ENCODE measurements around the gene TFCP2L1. TPM values are rescaled to one million over a fixed set of nuclear protein-coding genes. Genes with fewer than 3 reads are reported as not detected.

Gene TFCP2L1
- total RNA-seq, 1 experiment from 2014 or later = 1.8 TPM

DNA sequence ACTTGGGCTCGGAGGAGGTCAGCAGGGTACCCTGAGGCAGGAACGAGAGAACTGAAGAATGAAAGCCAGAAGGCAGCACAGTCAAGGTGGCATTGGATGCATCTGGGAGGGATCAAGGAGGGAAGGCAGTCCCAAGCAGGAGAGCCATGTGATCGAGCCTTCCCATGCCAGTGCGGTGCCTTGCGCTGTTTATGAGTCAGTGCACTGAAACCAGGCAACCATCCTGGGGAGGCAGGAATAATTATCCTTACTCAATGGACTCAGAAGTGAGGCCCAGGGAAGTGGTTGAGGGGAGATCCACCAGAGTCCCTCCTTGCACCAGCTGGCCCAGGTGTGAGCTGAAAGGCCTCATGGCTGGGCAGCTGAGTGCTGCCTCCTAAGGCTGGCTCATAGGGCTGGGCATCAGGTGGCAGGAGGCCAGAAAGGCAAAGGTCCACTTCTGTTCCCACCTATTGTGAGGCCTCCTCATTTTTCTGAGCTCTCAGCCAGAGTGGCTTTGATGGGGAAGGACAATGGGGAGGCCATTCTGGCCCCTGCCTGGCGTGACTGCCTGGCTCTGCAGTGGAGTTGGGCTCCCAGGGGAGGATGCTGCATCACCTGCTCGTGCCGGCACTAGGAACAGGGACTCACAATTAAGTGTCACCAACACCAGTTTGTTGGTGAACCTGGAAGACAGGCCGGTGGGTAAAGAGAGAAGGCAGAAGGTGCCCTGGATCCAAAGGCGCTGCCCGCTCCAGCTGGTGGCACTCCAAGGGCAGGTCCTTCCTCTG is 82.3 kb downstream of the TFCP2L1 start:
- no peak for DNase-seq
- H3K9me3 Mint-ChIP-seq = no peaks in the 10 kb centered on the region
- no peaks in the 10 kb centered on the region for H3K4me1 ChIP-seq (ENCODE audit: insufficient read depth, low read length)
- H3K79me1 ChIP-seq (ENCODE audit: insufficient read depth, low read depth, low read length, poor library complexity, severe bottlenecking) = no peaks in the 10 kb centered on the region
- no peaks in the 10 kb centered on the region for H3K27me3 ChIP-seq (ENCODE audit: insufficient read depth, low read length)
- no CpG with 5 or more reads among the region's 11 CpGs for WGBS (ENCODE audit: extremely low coverage, insufficient read length, low lambda C conversion rate)
- H3K18ac ChIP-seq (ENCODE audit: insufficient read length, low read depth, low read length) = no peak overlapping the region
- H3K4me2 ChIP-seq (ENCODE audit: insufficient read depth, insufficient read length, low read length) = no peak overlapping the region
- no peaks in the 10 kb centered on the region; a peak in 1 of 4 replicates for H3K4me1 Mint-ChIP-seq
- H2BK5ac ChIP-seq (ENCODE audit: insufficient read length, low read length) = no peak overlapping the region
- H3K79me2 ChIP-seq (ENCODE audit: insufficient read depth, low read length) = no peaks in the 10 kb centered on the region
- H3K56ac ChIP-seq (ENCODE audit: insufficient read length, low read depth, low read length) = no peak overlapping the region
- no peak overlapping the region for H3K23ac ChIP-seq (ENCODE audit: insufficient read length, low read depth, low read length)
- H2BK12ac ChIP-seq (ENCODE audit: insufficient read length, low read depth, low read length) = no peak overlapping the region
- no peak overlapping the region for H4K8ac ChIP-seq (replicated peaks; ENCODE audit: insufficient read length, low read depth, low read length)
- H3K27ac ChIP-seq (ENCODE audit: insufficient read length, low read depth, low read length) = no peak overlapping the region
- no peak overlapping the region for H2AFZ ChIP-seq (ENCODE audit: low read length)
- no peak overlapping the region for H4K91ac ChIP-seq (ENCODE audit: insufficient read length, low read depth, low read length)
- H2BK20ac ChIP-seq (ENCODE audit: low read depth, low read length, poor library complexity, severe bottlenecking) = no peak overlapping the region
- no peak overlapping the region for H3K4me3 Mint-ChIP-seq
- no peak overlapping the region for H3K4ac ChIP-seq (ENCODE audit: low read depth, low read length)
- H2BK15ac ChIP-seq (ENCODE audit: low read depth, low read length) = no peak overlapping the region
- H3K9me3 ChIP-seq (ENCODE audit: control insufficient read depth, low read depth, low read length) = no peaks in the 10 kb centered on the region
- H3K23me2 ChIP-seq (ENCODE audit: insufficient read length, low read depth, low read length, poor library complexity, severe bottlenecking) = no peaks in the 10 kb centered on the region
- no peak overlapping the region for H3T11ph ChIP-seq (ENCODE audit: low read length)
- no peak overlapping the region for H2AK5ac ChIP-seq (ENCODE audit: insufficient read length, low read length)
- no peak overlapping the region for H3K27ac Mint-ChIP-seq
- H4K5ac ChIP-seq (ENCODE audit: insufficient read length, low read depth, low read length) = no peak overlapping the region
- no peak overlapping the region for H3K14ac ChIP-seq (ENCODE audit: insufficient read depth, low read length)
- TF ChIP-seq, protein P1, sequence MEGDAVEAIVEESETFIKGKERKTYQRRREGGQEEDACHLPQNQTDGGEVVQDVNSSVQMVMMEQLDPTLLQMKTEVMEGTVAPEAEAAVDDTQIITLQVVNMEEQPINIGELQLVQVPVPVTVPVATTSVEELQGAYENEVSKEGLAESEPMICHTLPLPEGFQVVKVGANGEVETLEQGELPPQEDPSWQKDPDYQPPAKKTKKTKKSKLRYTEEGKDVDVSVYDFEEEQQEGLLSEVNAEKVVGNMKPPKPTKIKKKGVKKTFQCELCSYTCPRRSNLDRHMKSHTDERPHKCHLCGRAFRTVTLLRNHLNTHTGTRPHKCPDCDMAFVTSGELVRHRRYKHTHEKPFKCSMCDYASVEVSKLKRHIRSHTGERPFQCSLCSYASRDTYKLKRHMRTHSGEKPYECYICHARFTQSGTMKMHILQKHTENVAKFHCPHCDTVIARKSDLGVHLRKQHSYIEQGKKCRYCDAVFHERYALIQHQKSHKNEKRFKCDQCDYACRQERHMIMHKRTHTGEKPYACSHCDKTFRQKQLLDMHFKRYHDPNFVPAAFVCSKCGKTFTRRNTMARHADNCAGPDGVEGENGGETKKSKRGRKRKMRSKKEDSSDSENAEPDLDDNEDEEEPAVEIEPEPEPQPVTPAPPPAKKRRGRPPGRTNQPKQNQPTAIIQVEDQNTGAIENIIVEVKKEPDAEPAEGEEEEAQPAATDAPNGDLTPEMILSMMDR (conservative IDR thresholded peaks at IDR 0.05) = no peak
- peaks cover 6% of the 10 kb centered on the region for H3K27me3 Mint-ChIP-seq (ENCODE audit: low read depth)
- no peaks in the 10 kb centered on the region for H4K20me1 ChIP-seq (ENCODE audit: control insufficient read depth, insufficient read depth, insufficient read length)
- no peak overlapping the region for H3K9ac ChIP-seq (ENCODE audit: extremely low read depth, insufficient read length, low read length)
- H3K36me3 Mint-ChIP-seq (ENCODE audit: insufficient read depth in 1 of 3, low read depth in 3 of 3) = no peaks in the 10 kb centered on the region
- no peak overlapping the region for H2BK120ac ChIP-seq (ENCODE audit: low read depth, low read length, poor library complexity, severe bottlenecking)

Measured in H9 (cell line).